SHP77 treated with DMSO at 0.1 percent for 48 hours (cell line): ENCODE data around the gene PLPP7.
A peak's percentile ranks its signal among the peaks of the same experiment; 100 is the strongest.
"Not testable (repeated sequence)": the region's sequence is repeated elsewhere in the genome, so short reads cannot be mapped to it uniquely, and the experiment has no call there.

Experiments
- DNase-seq: peaks from one replicate; lab custom pipeline; 2025; lab: John Stamatoyannopoulos, UW

The PLPP7 gene

GRCh38 chr9:131289301-131290035 lies at the start of gene PLPP7:
PLPP7 (plus strand) TSS chr9:131289723; CDS start chr9:131289998, 275 bp downstream.
- peak; percentile 70 for DNase-seq

- no peak for DNase-seq
Measured at GRCh38 chr9:131240047-131240921, 49.2 kb upstream of the PLPP7 start.

- not testable (repeated sequence) for DNase-seq
Measured at GRCh38 chr9:131244331-131244730, 45.2 kb upstream of the PLPP7 start.

GRCh38 chr9:131246618-131247017 lies 42.9 kb upstream of the PLPP7 start:
- DNase-seq: no peak

GRCh38 chr9:131252120-131252519 lies 37.4 kb upstream of the PLPP7 start:
- DNase-seq: no peak

- DNase-seq: no peak
Measured at GRCh38 chr9:131253891-131254491, 35.5 kb upstream of the PLPP7 start.

GRCh38 chr9:131254626-131255025 lies 34.9 kb upstream of the PLPP7 start:
- DNase-seq: no peak

- DNase-seq: no peak
Measured at GRCh38 chr9:131255676-131256197, 33.8 kb upstream of the PLPP7 start.

- no peak for DNase-seq
Measured at GRCh38 chr9:131257266-131258025, 32.1 kb upstream of the PLPP7 start.

- DNase-seq: no peak
Measured at GRCh38 chr9:131258186-131258585, 31.3 kb upstream of the PLPP7 start.

- no peak for DNase-seq
Measured at GRCh38 chr9:131258698-131259431, 30.7 kb upstream of the PLPP7 start.

GRCh38 chr9:131259432-131259898 lies 30.1 kb upstream of the PLPP7 start:
- DNase-seq: no peak

- no peak for DNase-seq
Measured at GRCh38 chr9:131259916-131260597, 29.5 kb upstream of the PLPP7 start.

GRCh38 chr9:131260751-131261452 lies 28.6 kb upstream of the PLPP7 start:
- DNase-seq: no peak

GRCh38 chr9:131262327-131263032 lies 27.0 kb upstream of the PLPP7 start:
- DNase-seq: no peak

- not testable (repeated sequence) for DNase-seq
Measured at GRCh38 chr9:131263033-131263343, 26.5 kb upstream of the PLPP7 start.

GRCh38 chr9:131263701-131264100 lies 25.8 kb upstream of the PLPP7 start:
- DNase-seq: no peak

GRCh38 chr9:131264231-131264630 lies 25.3 kb upstream of the PLPP7 start:
- DNase-seq: no peak
